HG03442 (cell line): ENCODE results near the gene TMEM151B.

Experiments used
- ATAC-seq: cut with Tn5 transposase; IDR thresholded peaks from one replicate; pipeline ENCODE4 v1.9.1; 2021; ENCODE audit warnings: mild to moderate bottlenecking, moderate library complexity; ENCODE audit not compliant: unreplicated experiment

Gene TMEM151B

DNA sequence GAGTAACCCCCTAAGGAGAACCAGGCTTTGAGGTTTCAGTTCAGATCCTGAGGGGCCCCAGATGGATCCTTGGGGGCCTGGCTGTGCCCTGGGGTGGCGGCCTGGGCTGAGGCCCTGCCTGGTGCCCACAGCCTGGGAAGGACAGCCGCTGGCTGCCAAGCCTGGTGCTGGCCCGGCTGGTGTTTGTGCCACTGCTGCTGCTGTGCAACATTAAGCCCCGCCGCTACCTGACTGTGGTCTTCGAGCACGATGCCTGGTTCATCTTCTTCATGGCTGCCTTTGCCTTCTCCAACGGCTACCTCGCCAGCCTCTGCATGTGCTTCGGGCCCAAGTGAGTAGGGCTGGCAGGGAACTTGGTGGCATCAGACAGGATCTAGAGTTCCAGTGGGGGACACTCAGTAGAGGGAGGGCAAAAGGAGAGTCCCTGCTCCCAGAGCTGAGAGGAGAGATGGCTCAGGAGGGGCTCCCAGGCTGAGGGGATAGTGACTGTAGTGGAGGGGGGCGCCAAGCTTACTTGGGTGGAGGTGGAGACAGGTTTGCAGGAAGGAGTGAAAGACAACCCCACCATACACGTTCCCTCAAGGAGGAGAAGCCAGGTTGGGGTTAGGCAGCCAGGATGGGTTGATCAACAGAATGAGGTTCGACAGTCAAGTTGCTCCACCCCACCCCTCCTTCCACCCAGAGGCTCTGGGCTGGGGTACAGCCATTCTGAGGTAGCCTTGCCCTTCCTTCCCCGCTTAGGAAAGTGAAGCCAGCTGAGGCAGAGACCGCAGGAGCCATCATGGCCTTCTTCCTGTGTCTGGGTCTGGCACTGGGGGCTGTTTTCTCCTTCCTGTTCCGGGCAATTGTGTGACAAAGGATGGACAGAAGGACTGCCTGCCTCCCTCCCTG, 37.3 kb upstream of the TMEM151B start:
- ATAC-seq: no peak

DNA sequence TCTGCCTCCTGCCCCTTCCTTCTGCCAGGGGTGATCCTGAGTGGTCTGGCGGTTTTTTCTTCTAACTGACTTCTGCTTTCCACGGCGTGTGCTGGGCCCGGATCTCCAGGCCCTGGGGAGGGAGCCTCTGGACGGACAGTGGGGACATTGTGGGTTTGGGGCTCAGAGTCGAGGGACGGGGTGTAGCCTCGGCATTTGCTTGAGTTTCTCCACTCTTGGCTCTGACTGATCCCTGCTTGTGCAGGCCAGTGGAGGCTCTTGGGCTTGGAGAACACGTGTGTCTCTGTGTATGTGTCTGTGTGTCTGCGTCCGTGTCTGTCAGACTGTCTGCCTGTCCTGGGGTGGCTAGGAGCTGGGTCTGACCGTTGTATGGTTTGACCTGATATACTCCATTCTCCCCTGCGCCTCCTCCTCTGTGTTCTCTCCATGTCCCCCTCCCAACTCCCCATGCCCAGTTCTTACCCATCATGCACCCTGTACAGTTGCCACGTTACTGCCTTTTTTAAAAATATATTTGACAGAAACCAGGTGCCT, 36.6 kb upstream of the TMEM151B start:
- ATAC-seq: no peak

DNA sequence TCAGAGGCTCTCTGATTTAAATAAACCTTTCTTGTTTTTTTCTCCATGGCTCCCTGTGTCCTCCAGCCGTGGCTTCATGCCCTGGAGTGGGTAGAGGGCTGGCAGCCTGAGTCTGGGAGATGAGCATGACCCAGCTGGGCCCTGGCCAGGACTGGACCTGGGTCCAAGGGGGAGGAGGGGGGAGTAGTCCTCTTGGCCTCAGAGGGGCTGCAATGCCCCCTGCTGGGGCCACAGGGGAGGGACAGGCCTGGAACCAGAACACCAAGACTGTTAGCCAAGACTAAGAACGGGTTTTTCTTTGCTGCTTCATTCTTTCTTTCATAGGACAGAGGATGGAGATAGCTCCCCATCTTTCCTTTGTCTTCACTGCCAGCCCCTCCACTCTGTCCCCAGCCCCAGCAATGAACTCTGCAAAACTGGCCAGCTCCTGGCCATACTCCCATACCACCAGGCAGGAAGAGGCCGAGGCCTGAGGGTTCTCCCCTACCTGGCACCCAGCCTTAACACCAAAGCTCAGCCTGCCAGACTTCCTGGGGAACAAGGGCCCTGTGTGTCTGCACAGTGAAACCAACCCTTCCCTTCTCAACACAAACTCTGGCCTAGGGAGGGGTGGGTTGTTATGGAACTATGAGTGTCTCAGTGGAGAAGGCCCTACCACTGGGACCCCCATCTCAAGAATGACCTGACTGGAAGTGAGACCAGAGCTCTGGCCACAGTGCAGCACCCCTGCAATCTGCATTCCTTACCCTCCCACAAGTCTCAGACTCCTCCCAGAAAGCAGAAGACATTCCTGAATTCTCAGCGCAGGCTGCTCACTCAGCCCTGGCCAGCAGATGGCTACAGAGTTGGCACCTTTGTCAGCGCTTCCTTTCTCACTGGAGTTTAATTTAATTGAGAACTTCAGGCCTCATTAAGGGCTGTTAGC, 35.9 kb upstream of the TMEM151B start:
- ATAC-seq: no peak

DNA sequence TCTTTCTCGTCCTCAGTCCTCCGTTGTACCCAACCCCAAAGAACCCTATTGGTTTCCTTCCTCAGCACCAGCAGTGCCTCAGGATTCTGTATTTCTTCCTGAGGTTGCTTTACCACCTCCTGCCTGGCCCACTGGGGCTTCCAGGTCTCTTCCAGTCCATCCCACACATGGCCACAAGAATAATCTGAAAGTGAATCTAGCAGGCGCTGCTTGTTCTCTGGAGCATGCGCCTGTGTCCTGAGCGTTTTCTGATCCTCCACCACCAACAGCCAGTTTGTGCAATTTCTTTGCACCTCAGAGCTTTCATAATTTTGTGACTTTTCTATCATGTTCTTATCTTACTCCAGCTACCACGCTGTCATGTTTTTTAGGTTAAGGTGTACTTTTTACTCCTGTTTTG, 35.0 kb upstream of the TMEM151B start:
- no peak for ATAC-seq

DNA sequence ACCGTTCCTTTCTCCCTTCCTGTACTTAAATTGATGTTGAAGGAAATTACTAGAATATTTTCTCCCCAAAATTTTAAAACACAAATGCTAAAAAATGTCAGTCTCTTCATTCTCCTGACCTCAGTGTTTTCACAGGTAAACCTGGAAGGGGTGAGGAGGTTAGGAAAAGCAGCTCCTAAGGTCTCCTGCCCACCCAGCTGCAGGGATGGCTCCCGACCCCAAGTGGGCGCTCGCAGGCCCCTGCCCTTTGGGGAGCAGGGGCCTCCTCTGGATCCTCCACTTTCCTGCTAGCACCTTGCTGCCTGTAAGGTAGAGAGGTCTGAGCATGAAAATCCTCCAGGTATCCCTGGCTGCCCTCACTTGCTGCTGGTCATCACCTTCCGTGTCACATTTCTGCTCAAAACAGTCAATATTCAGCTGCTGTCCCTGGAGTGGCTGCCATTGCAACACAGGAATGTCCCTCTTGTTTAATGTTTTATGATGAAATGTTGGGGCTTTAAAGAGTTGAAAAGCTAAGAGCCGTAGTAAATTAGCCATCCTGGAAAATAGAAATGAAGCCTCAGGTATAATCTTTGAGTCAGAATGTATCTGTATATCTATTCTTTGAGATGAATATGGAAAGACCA, 34.2 kb upstream of the TMEM151B start:
- ATAC-seq: no peak

DNA sequence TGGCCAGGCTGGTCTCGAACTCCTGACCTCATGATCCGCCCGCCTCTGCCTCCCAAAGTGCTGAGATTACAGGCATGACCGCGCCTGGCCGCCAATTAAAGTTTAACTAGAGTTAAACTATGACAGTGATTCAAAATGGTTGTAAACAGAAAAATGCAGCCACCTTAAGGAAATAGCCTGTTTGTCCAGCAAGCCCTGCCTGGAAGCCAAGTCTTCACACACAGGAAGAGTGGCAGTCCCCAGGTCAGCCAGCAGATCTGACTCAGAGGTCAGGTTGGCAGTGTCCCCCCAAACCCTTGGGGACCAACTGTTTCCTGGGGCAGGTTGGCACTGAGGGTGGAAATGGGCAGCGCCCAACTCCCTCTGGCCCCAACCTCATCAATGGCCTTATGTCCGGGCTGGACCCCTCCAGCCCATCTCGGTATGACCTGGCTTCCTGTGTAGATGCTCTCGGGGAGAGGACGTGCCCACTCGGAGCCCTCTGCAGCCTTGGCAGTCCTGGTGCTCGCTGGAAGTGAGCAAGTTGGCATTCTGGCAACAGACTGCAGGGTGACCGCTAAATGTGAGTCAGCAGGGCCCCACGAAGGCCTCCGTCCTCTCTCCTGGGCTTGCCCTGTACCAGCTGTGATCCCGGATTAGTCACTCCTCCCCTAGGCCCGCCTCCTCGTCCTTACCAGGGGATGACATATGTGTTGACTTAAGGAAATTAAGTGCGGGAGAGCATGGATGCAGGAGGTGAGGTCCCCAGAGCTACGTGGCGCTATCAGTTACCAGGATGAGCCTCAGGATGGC, 33.0 kb upstream of the TMEM151B start:
- peak; percentile 58 for ATAC-seq

DNA sequence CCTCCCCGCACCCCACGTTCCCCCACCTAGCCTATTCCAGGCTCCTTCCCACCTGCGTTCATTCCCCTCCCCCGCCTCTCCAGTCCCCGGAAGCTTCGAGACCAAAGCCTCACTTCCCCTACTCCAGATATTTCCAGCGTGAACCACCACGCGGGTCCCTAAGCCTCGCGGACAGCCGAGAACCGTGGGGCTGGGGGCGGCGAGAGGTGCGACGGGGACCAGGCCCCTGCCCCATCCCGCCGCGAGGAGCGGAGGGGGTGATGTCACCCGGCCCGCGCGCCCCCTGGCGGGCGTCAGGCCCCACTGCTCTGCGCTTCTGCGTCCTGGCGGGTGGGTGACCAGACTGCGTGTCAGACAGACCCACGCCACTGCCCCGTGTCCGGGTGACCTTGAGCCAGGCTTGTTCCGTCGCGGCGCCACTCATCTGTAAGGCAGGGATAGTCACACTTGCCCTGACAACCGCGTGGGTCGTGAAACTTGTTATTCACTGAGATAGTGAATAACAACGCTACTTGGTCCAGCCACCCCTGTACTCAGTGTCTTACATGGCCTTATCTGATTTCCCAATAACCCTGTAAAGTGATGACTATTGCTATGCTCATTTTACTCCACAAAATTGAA, 32.3 kb upstream of the TMEM151B start:
- ATAC-seq: peak; percentile 75

DNA sequence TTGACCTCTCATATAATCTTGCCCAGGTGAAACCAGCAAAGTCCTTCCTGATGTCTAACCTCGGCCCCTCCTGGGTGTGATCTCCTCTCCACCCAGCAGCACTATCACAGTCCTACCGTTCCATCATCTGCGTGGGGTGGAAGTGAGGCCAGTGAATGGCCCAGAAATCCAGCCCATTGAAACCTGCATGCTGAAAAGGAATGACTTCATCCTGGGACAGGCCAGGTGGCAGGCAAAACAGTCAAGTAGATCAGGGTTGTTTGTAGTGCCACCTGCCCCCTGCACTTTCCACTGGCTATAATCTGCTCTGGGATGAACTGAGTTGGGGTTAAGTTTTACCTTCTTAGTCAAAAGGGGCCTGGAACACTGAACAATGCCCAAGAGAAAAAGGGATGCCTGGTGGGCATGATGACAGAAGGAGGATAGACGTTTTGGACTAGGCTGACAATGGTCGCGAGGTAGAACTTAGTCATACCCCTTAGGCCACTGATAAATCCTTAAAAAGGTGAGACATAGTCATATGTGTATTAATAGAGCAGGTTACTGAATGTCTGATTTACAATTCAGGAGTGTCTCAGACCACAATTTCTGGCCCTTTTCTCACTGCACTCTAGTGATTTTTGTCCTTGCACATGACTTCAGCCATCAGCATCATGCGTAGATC, 31.4 kb upstream of the TMEM151B start:
- ATAC-seq: no peak

DNA sequence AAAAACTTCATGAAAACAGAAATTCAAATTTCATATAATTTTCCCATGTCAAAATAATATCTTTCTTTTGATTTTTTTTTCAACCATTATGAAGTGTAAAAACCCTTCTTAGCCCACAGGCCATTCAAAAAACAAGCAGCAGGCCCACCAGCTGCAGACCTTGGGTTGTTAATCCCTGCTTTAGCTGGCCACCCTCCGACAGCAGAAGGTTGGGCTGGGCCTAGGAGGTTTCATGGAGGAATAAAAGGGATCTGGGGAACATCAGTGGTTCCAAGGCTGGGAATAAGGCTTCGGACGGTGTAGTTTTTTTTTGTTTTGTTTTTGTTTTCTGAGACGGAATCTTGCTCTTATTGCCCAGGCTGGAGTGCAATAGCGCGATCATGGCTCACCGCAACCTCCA, 26.9 kb upstream of the TMEM151B start:
- ATAC-seq: no peak

DNA sequence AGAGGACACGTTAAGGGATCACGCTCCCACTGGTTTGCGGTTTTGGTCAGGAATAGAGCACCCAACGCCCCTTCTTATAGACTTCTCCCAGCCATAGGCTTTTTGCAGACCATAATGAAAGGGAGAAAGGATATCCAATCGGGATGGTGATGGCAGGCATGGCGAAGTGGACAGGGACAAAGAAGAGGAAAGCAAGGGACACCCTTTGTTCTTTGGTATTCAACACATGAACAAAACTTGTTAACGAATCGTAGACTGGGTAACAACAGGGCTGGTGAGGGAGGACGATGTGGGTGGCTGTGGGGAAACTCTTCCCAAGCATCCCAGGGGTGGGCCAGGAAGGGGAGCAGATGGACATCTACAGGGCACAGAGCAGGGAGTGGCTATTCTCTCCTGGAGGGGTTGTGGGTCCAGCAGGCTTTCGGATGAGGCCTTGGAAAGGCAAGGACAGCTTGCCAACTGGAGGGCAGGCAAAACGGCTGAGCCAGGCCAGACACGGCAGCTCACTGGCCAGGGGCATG, 24.8 kb upstream of the TMEM151B start:
- ATAC-seq: no peak

DNA sequence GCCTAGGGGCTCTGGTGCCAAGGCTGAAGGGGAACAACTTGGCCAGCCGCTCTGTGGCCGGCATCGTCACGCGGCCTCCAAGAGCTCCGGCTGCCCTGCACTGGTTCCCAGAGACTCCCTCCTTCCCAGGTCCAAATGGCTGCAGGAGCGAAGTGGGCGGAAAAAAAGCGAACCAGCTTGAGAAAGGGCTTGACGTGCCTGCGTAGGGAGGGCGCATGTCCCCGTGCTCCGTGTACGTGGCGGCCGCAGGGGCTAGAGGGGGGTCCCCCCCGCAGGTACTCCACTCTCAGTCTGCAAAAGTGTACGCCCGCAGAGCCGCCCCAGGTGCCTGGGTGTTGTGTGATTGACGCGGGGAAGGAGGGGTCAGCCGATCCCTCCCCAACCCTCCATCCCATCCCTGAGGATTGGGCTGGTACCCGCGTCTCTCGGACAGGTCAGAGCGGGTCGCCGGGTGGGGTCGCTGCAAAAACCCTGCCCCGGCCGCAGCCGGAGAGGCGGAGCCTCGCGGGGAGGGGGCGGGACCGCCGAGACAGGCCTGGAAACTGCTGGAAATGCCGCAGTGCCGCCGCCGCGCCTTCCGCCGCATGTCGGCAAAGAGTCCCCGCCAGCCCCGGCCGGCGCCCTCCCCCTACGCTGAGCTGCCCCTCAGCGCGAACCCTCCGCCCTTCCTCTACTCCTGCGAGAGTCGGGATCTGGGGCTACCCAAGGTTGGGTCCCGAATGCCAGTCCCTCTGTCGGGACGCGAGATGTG, 24.2 kb upstream of the TMEM151B start:
- ATAC-seq: peak; percentile 53

DNA sequence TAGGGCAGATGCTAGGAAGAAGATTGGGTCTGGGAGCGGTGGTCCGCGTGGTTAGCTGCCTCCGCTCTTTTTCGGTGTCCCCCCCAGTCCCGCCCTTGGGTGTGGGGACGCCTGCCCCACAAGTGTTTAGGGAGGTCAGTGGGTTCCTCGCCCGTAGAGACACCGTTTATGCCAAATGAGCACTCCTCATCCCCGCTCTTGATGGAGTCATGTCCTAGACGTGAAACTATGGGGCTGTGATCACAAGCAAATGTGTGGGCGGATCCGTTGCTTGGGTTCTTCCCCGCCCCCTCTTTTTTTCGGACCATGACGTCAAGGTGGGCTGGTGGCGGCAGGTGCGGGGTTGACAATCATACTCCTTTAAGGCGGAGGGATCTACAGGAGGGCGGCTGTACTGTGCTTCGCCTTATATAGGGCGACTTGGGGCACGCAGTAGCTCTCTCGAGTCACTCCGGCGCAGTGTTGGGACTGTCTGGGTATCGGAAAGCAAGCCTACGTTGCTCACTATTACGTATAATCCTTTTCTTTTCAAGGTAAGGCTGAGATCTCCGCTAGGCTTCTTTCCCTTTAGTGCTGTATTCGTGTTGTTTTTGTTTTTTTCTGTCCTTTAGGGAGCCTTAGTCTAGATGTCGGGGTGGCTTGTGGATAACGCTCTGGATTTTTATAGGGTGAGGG, 23.4 kb upstream of the TMEM151B start, which contains the start of gene HSP90AB1:
Gene HSP90AB1, plus strand, starts transcription at position 439 of the 675 bp plus-strand sequence. CDS start 1,529 bp downstream, outside the sequence.
- ATAC-seq: peak; percentile 58

DNA sequence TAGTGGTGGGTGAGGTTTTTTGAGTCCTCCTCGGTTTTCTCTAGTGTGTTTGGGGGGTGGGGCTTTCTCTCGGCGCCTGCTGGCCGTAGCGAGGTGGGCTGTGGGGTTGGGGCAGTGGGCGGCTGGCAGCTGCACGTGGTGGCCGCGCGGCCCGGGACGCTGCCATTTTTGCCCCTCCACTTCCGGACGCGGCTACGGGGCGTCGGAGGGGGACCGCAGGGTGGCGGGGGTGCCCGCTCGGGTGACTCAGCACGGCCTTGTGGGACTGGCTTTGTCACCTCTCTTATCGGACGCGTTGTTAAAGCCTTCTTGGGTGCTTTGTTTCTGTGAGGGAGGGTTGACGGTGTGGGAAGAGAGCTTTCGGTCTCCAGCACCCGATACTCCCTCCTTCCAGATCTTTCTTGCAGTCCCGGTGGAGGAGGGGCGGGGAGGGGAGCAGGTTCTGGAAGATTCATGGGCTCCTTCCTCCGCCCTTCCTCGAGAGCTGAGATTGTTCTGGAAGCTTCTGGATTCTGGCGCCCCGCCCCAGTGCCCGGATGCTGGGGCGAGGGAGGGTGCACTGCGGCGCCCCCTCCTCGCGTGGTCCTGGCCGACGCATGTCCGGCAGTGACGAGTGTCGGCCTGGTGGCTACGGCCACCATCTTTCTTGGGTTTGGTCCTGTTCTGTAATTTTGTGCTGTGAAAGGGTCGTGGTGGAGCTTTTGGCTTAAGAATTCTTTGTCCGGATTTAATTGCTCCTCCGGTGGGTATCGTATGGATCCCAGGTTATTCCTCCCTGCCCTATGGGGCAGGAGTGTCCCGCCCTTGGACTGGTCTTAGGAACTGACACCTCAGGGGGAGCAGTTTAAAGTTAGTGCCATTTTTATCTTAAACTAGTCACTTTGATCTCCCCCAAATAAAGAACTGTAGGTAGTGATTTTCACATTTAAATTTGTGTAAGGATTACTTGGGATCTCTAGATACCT, 22.6 kb upstream of the TMEM151B start:
- peak; percentile 20 for ATAC-seq

DNA sequence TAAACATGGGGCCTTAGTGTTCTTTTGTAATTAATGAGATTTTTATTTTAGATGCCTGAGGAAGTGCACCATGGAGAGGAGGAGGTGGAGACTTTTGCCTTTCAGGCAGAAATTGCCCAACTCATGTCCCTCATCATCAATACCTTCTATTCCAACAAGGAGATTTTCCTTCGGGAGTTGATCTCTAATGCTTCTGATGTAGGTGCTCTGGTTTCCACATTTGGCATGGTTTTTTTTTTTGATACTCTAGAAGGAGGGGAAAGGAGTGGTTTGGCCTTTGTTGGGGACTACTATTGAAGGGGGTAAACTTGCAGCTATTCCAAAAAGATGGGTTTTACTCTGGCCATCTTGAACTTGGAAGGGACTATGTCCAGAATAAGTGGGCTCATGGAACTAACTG, 21.7 kb upstream of the TMEM151B start:
- ATAC-seq: no peak

DNA sequence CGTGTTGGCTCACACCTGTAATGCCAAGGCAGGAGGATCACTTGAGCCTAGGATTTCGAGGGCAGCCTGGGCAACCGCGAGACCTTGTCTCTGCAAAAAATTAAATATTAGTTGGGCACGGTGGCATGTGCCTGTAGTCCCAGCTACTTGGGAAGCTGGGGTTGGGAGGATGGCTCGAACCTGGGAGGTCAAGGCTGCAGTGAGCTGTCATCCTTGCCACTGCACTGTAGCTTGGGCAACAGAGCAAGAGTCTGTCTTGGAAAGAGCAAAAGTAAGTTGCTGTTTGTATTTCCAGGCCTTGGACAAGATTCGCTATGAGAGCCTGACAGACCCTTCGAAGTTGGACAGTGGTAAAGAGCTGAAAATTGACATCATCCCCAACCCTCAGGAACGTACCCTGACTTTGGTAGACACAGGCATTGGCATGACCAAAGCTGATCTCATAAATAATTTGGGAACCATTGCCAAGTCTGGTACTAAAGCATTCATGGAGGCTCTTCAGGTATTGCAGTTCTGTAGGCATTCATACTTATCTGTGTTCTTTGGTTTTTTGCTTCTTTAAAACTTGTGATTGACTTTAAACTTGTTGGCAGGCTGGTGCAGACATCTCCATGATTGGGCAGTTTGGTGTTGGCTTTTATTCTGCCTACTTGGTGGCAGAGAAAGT, 21.0 kb upstream of the TMEM151B start:
- no peak for ATAC-seq
